ENCODE measurements around the gene AGAP1. TPM values are rescaled to one million over a fixed set of nuclear protein-coding genes. Genes with fewer than 3 reads are reported as not detected.

The AGAP1 gene
- total RNA-seq, 1 donor from 2014 or later = 43.8 TPM

GRCh38 chr2:235511751-235512698 is 18.2 kb downstream of the AGAP1 start:
- no peak overlapping the region for H3K27ac Mint-ChIP-seq (ENCODE audit: unreplicated experiment)
- no peak for DNase-seq (ENCODE audit: extremely low spot score, unreplicated experiment)
- H3K36me3 Mint-ChIP-seq (ENCODE audit: unreplicated experiment) = no peaks in the 10 kb centered on the region
- TF ChIP-seq CTCF (IDR thresholded peaks at IDR 0.05) = no peak
- no peak overlapping the region for H3K4me3 Mint-ChIP-seq (ENCODE audit: unreplicated experiment)
- H3K4me1 Mint-ChIP-seq (ENCODE audit: unreplicated experiment) = peaks cover 27% of the 10 kb centered on the region
- H3K9me3 Mint-ChIP-seq (ENCODE audit: unreplicated experiment) = no peaks in the 10 kb centered on the region
- H3K27me3 Mint-ChIP-seq (ENCODE audit: unreplicated experiment) = no peaks in the 10 kb centered on the region

GRCh38 chr2:235512699-235513053 is 18.8 kb downstream of the AGAP1 start:
- H3K36me3 Mint-ChIP-seq (ENCODE audit: unreplicated experiment) = no peaks in the 10 kb centered on the region
- TF ChIP-seq CTCF (IDR thresholded peaks at IDR 0.05) = no peak
- no peaks in the 10 kb centered on the region for H3K27me3 Mint-ChIP-seq (ENCODE audit: unreplicated experiment)
- no peak for DNase-seq (ENCODE audit: extremely low spot score, unreplicated experiment)
- H3K9me3 Mint-ChIP-seq (ENCODE audit: unreplicated experiment) = no peaks in the 10 kb centered on the region
- H3K4me3 Mint-ChIP-seq (ENCODE audit: unreplicated experiment) = no peak overlapping the region
- H3K4me1 Mint-ChIP-seq (ENCODE audit: unreplicated experiment) = peaks cover 25% of the 10 kb centered on the region
- H3K27ac Mint-ChIP-seq (ENCODE audit: unreplicated experiment) = no peak overlapping the region

GRCh38 chr2:235513984-235514626 is 20.3 kb downstream of the AGAP1 start:
- H3K27ac Mint-ChIP-seq (ENCODE audit: unreplicated experiment) = no peak overlapping the region

GRCh38 chr2:235514627-235515363 is 21.0 kb downstream of the AGAP1 start:
- no peaks in the 10 kb centered on the region for H3K9me3 Mint-ChIP-seq (ENCODE audit: unreplicated experiment)
- H3K27me3 Mint-ChIP-seq (ENCODE audit: unreplicated experiment) = no peaks in the 10 kb centered on the region
- no peaks in the 10 kb centered on the region for H3K36me3 Mint-ChIP-seq (ENCODE audit: unreplicated experiment)
- H3K27ac Mint-ChIP-seq (ENCODE audit: unreplicated experiment) = peak overlapping the region; percentile 3
- peaks cover 35% of the 10 kb centered on the region for H3K4me1 Mint-ChIP-seq (ENCODE audit: unreplicated experiment)
- no peak for DNase-seq (ENCODE audit: extremely low spot score, unreplicated experiment)
- no peak overlapping the region for H3K4me3 Mint-ChIP-seq (ENCODE audit: unreplicated experiment)
- no peak for TF ChIP-seq CTCF (IDR thresholded peaks at IDR 0.05)

More at GRCh38 chr2:235513984-235514626, 20.3 kb downstream of the AGAP1 start:
- TF ChIP-seq CTCF (IDR thresholded peaks at IDR 0.05) = no peak
- Mint-ChIP-seq H3K4me3 (ENCODE audit: unreplicated experiment) (no peak overlapping the region), H3K27me3 (ENCODE audit: unreplicated experiment) (no peaks in the 10 kb centered on the region), H3K4me1 (ENCODE audit: unreplicated experiment) (peaks cover 38% of the 10 kb centered on the region), H3K9me3 (ENCODE audit: unreplicated experiment) (no peaks in the 10 kb centered on the region), H3K36me3 (ENCODE audit: unreplicated experiment) (no peaks in the 10 kb centered on the region)
- no peak for DNase-seq (ENCODE audit: extremely low spot score, unreplicated experiment)

All from osteocyte (in vitro differentiated cells).